Neuronal stem cell (in vitro differentiated cells): Measurements from ENCODE around the gene ANKMY1.

ENCODE experiments used
- DNase-seq: peaks from one replicate; pipeline ENCODE4 v3.0.0-alpha.2; 2013; ENCODE audit warnings: low spot score
- H2AFZ ChIP-seq: one replicate; pipeline ENCODE4 v1.6.1; 2013; ENCODE audit warnings: mild to moderate bottlenecking, low read length, inconsistent platforms
- H2AK5ac ChIP-seq: 2 replicates; pipeline ENCODE4 v1.6.1; 2013; ENCODE audit warnings: low read depth, mild to moderate bottlenecking, inconsistent platforms, low read length, moderate library complexity, mixed read lengths
- H2BK120ac ChIP-seq: 2 replicates; pipeline ENCODE4 v1.6.1; 2013; ENCODE audit warnings: low read depth, mild to moderate bottlenecking, inconsistent platforms, low read length, moderate library complexity, mixed read lengths
- H2BK12ac ChIP-seq: one replicate; pipeline ENCODE4 v1.6.1; 2013; ENCODE audit warnings: low read length, inconsistent platforms
- H2BK15ac ChIP-seq: 2 replicates; pipeline ENCODE4 v1.6.1; 2013; ENCODE audit warnings: mild to moderate bottlenecking, low read length, inconsistent platforms, mixed read lengths
- H2BK5ac ChIP-seq: one replicate; pipeline ENCODE4 v1.6.1; 2013; ENCODE audit warnings: inconsistent platforms, mild to moderate bottlenecking, low read length, moderate library complexity
- H3K14ac ChIP-seq: one replicate; pipeline ENCODE4 v1.6.1; 2013; ENCODE audit warnings: low read length, inconsistent platforms
- H3K18ac ChIP-seq: 2 replicates; pipeline ENCODE4 v1.6.1; 2013; ENCODE audit warnings: low read length, inconsistent platforms
- H3K23ac ChIP-seq: 2 replicates; pipeline ENCODE4 v1.6.1; 2013; ENCODE audit warnings: low read depth, mild to moderate bottlenecking, mixed read lengths, low read length, inconsistent platforms; ENCODE audit not compliant: poor library complexity
- H3K27ac ChIP-seq: replicated peaks from 3 replicates; pipeline ENCODE4 v1.5.1; 2013; ENCODE audit warnings: low read length, inconsistent platforms
- H3K27me3 ChIP-seq, 3 experiments: 2 replicates each; pipeline ENCODE4 v1.6.1; 2013; ENCODE audit warnings: low read length in 3 of 3, mild to moderate bottlenecking in 2 of 3, inconsistent platforms in 1 of 3, low read depth in 1 of 3, mixed read lengths in 1 of 3, moderate library complexity in 1 of 3; ENCODE audit not compliant: control insufficient read depth in 3 of 3, insufficient read depth in 3 of 3
- H3K36me3 ChIP-seq, 2 donors: replicated peaks in 1 of 2; 2 replicates each; pipeline ENCODE4 v1.6.1; 2013; ENCODE audit warnings: low read length in 2 of 2; ENCODE audit not compliant: control insufficient read depth in 2 of 2, insufficient read depth in 2 of 2
- H3K4ac ChIP-seq: 2 replicates; pipeline ENCODE4 v1.6.1; 2013; ENCODE audit warnings: inconsistent platforms, mild to moderate bottlenecking, low read length, moderate library complexity
- H3K4me1 ChIP-seq, 2 donors: 1 replicate in 1 of 2; 2 replicates in 1 of 2; pipeline ENCODE4 v1.6.1; 2013; ENCODE audit warnings: low read length in 2 of 2, low read depth in 1 of 2; ENCODE audit not compliant: control insufficient read depth in 2 of 2, insufficient read depth in 1 of 2
- H3K4me2 ChIP-seq: one replicate; pipeline ENCODE4 v1.6.1; 2013; ENCODE audit warnings: mild to moderate bottlenecking, low read length, inconsistent platforms; ENCODE audit not compliant: insufficient read depth, poor library complexity, severe bottlenecking
- H3K4me3 ChIP-seq, 2 donors: 2 replicates each; pipeline ENCODE4 v1.5.1; 2013; ENCODE audit warnings: low read length in 2 of 2, mild to moderate bottlenecking in 2 of 2, inconsistent platforms in 1 of 2, moderate library complexity in 1 of 2
- H3K79me1 ChIP-seq: one replicate; pipeline ENCODE4 v1.6.1; 2013; ENCODE audit warnings: low read depth, mild to moderate bottlenecking, inconsistent platforms, low read length, moderate library complexity
- H3K9ac ChIP-seq: one replicate; pipeline ENCODE4 v1.6.1; 2013; ENCODE audit warnings: mild to moderate bottlenecking, low read depth, low read length, inconsistent platforms; ENCODE audit not compliant: poor library complexity
- H3K9me3 ChIP-seq, 2 donors: replicated peaks in 1 of 2; 2 replicates each; pipeline versions ENCODE3 to v1.6.1; 2013; ENCODE audit warnings: low read length in 2 of 2, mild to moderate bottlenecking in 2 of 2, inconsistent platforms in 1 of 2, low read depth in 1 of 2, mixed read lengths in 1 of 2, moderate library complexity in 1 of 2; ENCODE audit not compliant: control insufficient read depth in 2 of 2, insufficient read depth in 1 of 2
- H4K8ac ChIP-seq: one replicate; pipeline ENCODE4 v1.6.1; 2013; ENCODE audit warnings: low read depth, mild to moderate bottlenecking, inconsistent platforms, low read length, moderate library complexity
- H4K91ac ChIP-seq: one replicate; pipeline ENCODE4 v1.6.1; 2013; ENCODE audit warnings: low read length, low read depth, mild to moderate bottlenecking, inconsistent platforms; ENCODE audit not compliant: poor library complexity
- WGBS, 2 donors: extraction: QIAGEN DNeasy Blood & Tissue Kit; methylation state at CpG; one replicate each; pipeline ENCODE4 v1.1.7; 2013; ENCODE audit warnings: missing lambda C conversion rate in 2 of 2, mixed read lengths in 1 of 2; ENCODE audit not compliant: insufficient read length in 2 of 2, insufficient replicate concordance in 1 of 2; ENCODE audit errors: extremely low coverage in 2 of 2; 5-methylcytosine and 5-hydroxymethylcytosine counted together

ANKMY1 gene

GRCh38 chr2:240527153-240527750 is 30.5 kb downstream of the ANKMY1 start:
- H3K23ac ChIP-seq: no peak overlapping the region
- peak overlapping the region; percentile 27 for H3K9ac ChIP-seq
- DNase-seq: no peak
- no peak overlapping the region for H2AK5ac ChIP-seq
- no peak overlapping the region for H4K91ac ChIP-seq
- 60% methylated on average over 1 of the region's 3 CpGs; no CpG with 5 or more reads in 1 of the 2 donors for WGBS, 2 donors
- H2BK12ac ChIP-seq: no peak overlapping the region
- H3K9me3 ChIP-seq: peaks cover 41 to 65% of the 10 kb centered on the region in 2 donors
- H3K4me1 ChIP-seq: no peaks in the 10 kb centered on the region
- no peak overlapping the region for H4K8ac ChIP-seq
- no peak overlapping the region for H2AFZ ChIP-seq
- H2BK15ac ChIP-seq: no peak overlapping the region
- no peak overlapping the region for H3K4ac ChIP-seq
- H3K4me3 ChIP-seq: peak overlapping the region in 1 of 2 donors; percentile 33
- H2BK120ac ChIP-seq: no peak overlapping the region
- H3K4me2 ChIP-seq: no peak overlapping the region
- H3K36me3 ChIP-seq: peaks cover 5 to 67% of the 10 kb centered on the region in 2 donors
- H3K79me1 ChIP-seq: no peaks in the 10 kb centered on the region
- no peak overlapping the region for H3K14ac ChIP-seq
- no peak overlapping the region for H2BK5ac ChIP-seq
- no peaks in the 10 kb centered on the region for H3K27me3 ChIP-seq
- no peak overlapping the region for H3K27ac ChIP-seq
- H3K18ac ChIP-seq: no peak overlapping the region

DNA sequence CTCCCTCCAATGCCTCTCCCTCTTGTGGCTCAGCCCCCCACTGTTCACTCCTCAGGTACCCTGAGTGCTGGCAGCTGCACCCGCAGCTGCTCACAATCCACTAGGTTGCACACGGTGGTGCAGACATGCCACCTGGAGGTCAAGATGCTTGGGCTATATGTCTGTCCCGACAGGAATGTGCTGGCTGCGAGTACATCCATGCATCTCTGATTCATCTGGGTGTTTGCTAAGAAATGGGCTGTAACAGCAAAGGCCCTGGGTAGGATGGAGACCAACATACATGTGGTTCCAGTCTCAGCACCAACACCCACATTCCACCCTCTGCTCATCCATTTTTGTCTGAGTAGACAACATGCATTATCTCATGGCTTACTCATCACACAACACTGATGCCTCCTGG is 31.3 kb downstream of the ANKMY1 start:
- Histone ChIP-seq H3K9me3 (peaks cover 41 to 58% of the 10 kb centered on the region in 2 donors), H3K4me1 (no peaks in the 10 kb centered on the region), H3K27ac (no peak overlapping the region), H3K23ac (no peak overlapping the region), H3K4me2 (no peak overlapping the region), H2BK5ac (no peak overlapping the region), H3K79me1 (no peaks in the 10 kb centered on the region), H3K14ac (no peak overlapping the region), H3K4me3 (no peak overlapping the region), H2BK15ac (no peak overlapping the region), H3K18ac (no peak overlapping the region), H3K4ac (no peak overlapping the region), H2BK120ac (no peak overlapping the region), H3K36me3 (peaks cover 5 to 73% of the 10 kb centered on the region in 2 donors), H2AK5ac (no peak overlapping the region), H3K27me3 (no peaks in the 10 kb centered on the region), H4K91ac (peak overlapping the region; percentile 1), H3K9ac (no peak overlapping the region), H2AFZ (no peak overlapping the region), H4K8ac (no peak overlapping the region), H2BK12ac (no peak overlapping the region)
- no peak for DNase-seq
- WGBS, 2 donors: no CpG with 5 or more reads among the region's 4 CpGs

- Histone ChIP-seq H2BK120ac (no peak overlapping the region), H3K27ac (no peak overlapping the region), H2BK12ac (no peak overlapping the region), H2BK5ac (no peak overlapping the region), H3K79me1 (no peaks in the 10 kb centered on the region), H3K23ac (no peak overlapping the region), H3K14ac (peak overlapping the region; percentile 49), H3K9ac (no peak overlapping the region), H2AK5ac (no peak overlapping the region), H3K4me1 (no peaks in the 10 kb centered on the region), H3K4me2 (no peak overlapping the region), H2AFZ (no peak overlapping the region), H4K8ac (no peak overlapping the region), H3K18ac (no peak overlapping the region), H3K4ac (no peak overlapping the region), H3K36me3 (peaks cover 5 to 69% of the 10 kb centered on the region in 2 donors), H3K27me3 (peaks cover 0 to under 1% (median 0%) of the 10 kb centered on the region in 3 experiments), H3K9me3 (peaks cover 41 to 51% of the 10 kb centered on the region in 2 donors), H3K4me3 (peak overlapping the region in 1 of 2 donors; percentile 61), H2BK15ac (no peak overlapping the region), H4K91ac (no peak overlapping the region)
- no peak for DNase-seq
- WGBS, 2 donors: no CpG with 5 or more reads among the region's 6 CpGs
Observed at GRCh38 chr2:240525802-240526201, 32.0 kb downstream of the ANKMY1 start.

- Histone ChIP-seq H2AK5ac (no peak overlapping the region), H2AFZ (no peak overlapping the region), H2BK12ac (no peak overlapping the region), H4K8ac (no peak overlapping the region), H3K9me3 (peaks cover 39 to 44% of the 10 kb centered on the region in 2 donors), H3K9ac (no peak overlapping the region), H3K27me3 (peaks cover 0 to 7% (median 0%) of the 10 kb centered on the region in 3 experiments), H3K79me1 (no peaks in the 10 kb centered on the region), H3K4ac (no peak overlapping the region), H3K18ac (no peak overlapping the region), H3K23ac (no peak overlapping the region), H2BK120ac (no peak overlapping the region), H3K27ac (no peak overlapping the region), H3K4me1 (peaks cover 0 to 4% of the 10 kb centered on the region in 2 donors), H4K91ac (no peak overlapping the region), H2BK15ac (no peak overlapping the region), H2BK5ac (no peak overlapping the region), H3K4me3 (peak overlapping the region in 1 of 2 donors; percentile 56), H3K36me3 (peaks cover 5 to 69% of the 10 kb centered on the region in 2 donors), H3K14ac (no peak overlapping the region), H3K4me2 (no peak overlapping the region)
- no peak for DNase-seq
- WGBS, 2 donors: no CpG with 5 or more reads among the region's 8 CpGs
Observed at GRCh38 chr2:240524963-240525718, 32.6 kb downstream of the ANKMY1 start.
